Nephron progenitor cell (in vitro differentiated cells): ENCODE data around the gene RBM8A.

ENCODE experiments used
- DNase-seq: peaks from one replicate; pipeline ENCODE4 v3.0.0; 2021
- H3K27ac Mint-ChIP-seq: 2 replicates; pipeline ENCODE4 v1.8.0; 2021; ENCODE audit warnings: mild to moderate bottlenecking, moderate library complexity, mixed read lengths
- H3K27me3 Mint-ChIP-seq: 2 replicates; pipeline ENCODE4 v1.8.0; 2021; ENCODE audit warnings: mild to moderate bottlenecking, low read depth, mixed read lengths; ENCODE audit not compliant: poor library complexity
- H3K36me3 Mint-ChIP-seq: 2 replicates; pipeline ENCODE4 v1.8.0; 2021; ENCODE audit warnings: low read depth, mixed read lengths
- H3K4me1 Mint-ChIP-seq: 2 replicates; pipeline ENCODE4 v1.8.0; 2021; ENCODE audit warnings: mixed read lengths
- H3K4me3 Mint-ChIP-seq: 2 replicates; pipeline ENCODE4 v1.8.0; 2021; ENCODE audit warnings: mild to moderate bottlenecking, moderate library complexity, mixed read lengths
- H3K9me3 Mint-ChIP-seq: 2 replicates; pipeline ENCODE4 v1.8.0; 2021; ENCODE audit warnings: mild to moderate bottlenecking, moderate library complexity, mixed read lengths
- CTCF ChIP-seq: fragments of 200-600 bp; sonication (generic); IDR thresholded peaks from 2 replicates; pipeline ENCODE4 v1.5.0; 2021; ENCODE audit warnings: antibody characterized with exemption

The RBM8A gene

GRCh38 chr1:145901312-145902021, 25.8 kb downstream of the RBM8A start:
- H3K4me3 Mint-ChIP-seq: no peak overlapping the region
- H3K4me1 Mint-ChIP-seq: peaks cover 33% of the 10 kb centered on the region
- H3K27ac Mint-ChIP-seq: peak overlapping the region; percentile 15
- no peak for DNase-seq
- no peak for TF ChIP-seq CTCF
- H3K36me3 Mint-ChIP-seq: no peaks in the 10 kb centered on the region
- H3K27me3 Mint-ChIP-seq: peaks cover 17% of the 10 kb centered on the region
- no peaks in the 10 kb centered on the region for H3K9me3 Mint-ChIP-seq

DNA sequence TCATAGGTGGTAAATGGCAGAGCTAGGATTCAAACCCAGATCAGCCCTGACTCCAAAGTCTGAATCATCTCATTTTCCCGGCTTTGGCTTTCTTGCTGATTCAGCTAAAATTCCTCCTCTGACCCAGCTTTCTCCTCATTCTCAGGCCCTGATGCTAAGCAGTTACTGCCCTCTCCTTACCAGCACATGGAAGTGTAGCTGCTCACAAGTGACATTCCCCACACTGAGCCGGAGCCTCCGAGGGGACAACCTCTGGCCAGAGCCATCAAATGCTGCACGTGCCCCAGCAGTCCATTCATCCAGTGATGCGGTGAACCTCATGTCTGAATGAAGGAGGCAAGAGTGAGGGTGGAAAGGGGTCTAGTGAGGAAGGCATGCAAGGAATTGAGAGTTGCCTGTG, 28.5 kb downstream of the RBM8A start:
- no peak overlapping the region for H3K4me3 Mint-ChIP-seq
- H3K4me1 Mint-ChIP-seq: peaks cover 32% of the 10 kb centered on the region
- H3K36me3 Mint-ChIP-seq: no peaks in the 10 kb centered on the region
- H3K27me3 Mint-ChIP-seq: peaks cover 21% of the 10 kb centered on the region
- no peak for DNase-seq
- no peaks in the 10 kb centered on the region for H3K9me3 Mint-ChIP-seq
- no peak overlapping the region for H3K27ac Mint-ChIP-seq
- TF ChIP-seq CTCF: no peak

DNA sequence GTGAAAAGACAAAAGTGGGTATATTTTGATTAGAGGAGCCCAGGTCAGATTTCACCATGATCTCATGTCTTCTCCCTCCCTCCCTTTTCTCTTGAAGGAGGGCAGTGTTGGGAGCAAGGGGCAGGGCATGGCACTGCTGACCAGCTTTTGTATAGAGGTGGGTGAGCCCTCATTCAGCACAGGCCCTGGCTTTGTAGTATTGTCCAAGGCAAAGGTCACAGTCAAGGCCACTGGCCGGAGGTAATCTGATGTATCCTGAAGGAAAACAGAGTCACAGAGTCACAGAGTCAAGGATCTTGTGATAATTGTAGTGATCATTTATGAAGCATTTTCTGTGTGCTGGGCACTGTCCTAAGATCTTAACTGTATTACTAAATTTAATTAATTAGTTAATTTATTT, 29.3 kb downstream of the RBM8A start:
- Mint-ChIP-seq H3K9me3 (no peaks in the 10 kb centered on the region), H3K27me3 (peaks cover 21% of the 10 kb centered on the region), H3K36me3 (no peaks in the 10 kb centered on the region), H3K4me1 (peaks cover 36% of the 10 kb centered on the region), H3K27ac (no peak overlapping the region), H3K4me3 (no peak overlapping the region)
- TF ChIP-seq CTCF: no peak
- DNase-seq: no peak

- Mint-ChIP-seq H3K9me3 (no peaks in the 10 kb centered on the region), H3K27me3 (peaks cover 8% of the 10 kb centered on the region), H3K4me1 (peaks cover 41% of the 10 kb centered on the region), H3K4me3 (no peak overlapping the region), H3K36me3 (no peaks in the 10 kb centered on the region), H3K27ac (no peak overlapping the region)
- no peak for TF ChIP-seq CTCF
- no peak for DNase-seq
Measured at GRCh38 chr1:145895471-145895870, 31.8 kb downstream of the RBM8A start.

DNA sequence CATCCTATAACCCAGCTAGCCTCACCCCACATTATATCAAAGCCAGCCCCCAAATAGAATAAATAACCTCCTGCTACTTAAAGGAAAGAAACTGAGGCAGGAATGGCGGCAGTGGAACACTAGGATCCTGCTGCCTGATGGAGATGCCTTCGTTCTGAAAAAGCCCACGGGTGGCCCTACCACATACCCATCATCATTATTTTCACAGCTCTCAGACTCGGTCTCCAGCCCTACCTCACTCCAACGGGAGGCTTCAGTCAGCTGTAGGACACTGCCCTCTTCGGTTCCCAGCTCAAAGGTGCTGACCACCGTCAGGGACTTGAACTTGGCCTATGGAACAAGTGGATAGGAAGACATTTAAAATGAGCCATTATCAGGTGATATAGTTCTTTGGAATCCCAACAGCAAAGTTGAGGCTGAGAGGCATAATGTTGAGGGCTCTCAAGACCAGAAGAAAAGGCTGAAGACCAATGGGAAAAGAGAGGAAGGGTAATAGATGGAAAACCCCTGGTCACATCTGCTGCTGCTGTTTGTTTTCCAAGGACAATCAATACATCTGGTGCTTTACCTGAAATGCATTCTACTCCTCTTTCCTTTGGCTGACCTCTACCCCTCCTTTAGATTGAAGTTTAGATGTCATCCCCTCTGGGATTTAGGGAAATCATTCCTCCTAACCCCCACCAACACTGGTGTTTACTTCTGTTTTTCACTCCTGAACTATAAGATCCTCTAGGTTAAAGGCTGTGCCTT, 33.8 kb downstream of the RBM8A start:
- no peak for DNase-seq
- no peaks in the 10 kb centered on the region for H3K9me3 Mint-ChIP-seq
- no peak for TF ChIP-seq CTCF
- no peak overlapping the region for H3K4me3 Mint-ChIP-seq
- H3K36me3 Mint-ChIP-seq: no peaks in the 10 kb centered on the region
- H3K27me3 Mint-ChIP-seq: peaks cover 14% of the 10 kb centered on the region
- no peak overlapping the region for H3K27ac Mint-ChIP-seq
- peaks cover 43% of the 10 kb centered on the region for H3K4me1 Mint-ChIP-seq
